HepG2 (cell line): Measurements from ENCODE around the gene HSD17B8. TPM values are rescaled to one million over a fixed set of nuclear protein-coding genes. Genes with fewer than 3 reads are reported as not detected.

ENCODE experiments used
- ATAC-seq: fragments of 200-7000 bp; cut with Tn5 transposase; 3 replicates; pipeline ENCODE4 v1.9.1; 2020; ENCODE audit warnings: mild to moderate bottlenecking, moderate library complexity
- BruUV-seq: library from RNA; stranded (reverse); fragments of 400-500 nt; replicated peaks from 2 replicates; lab custom pipeline; 2021; lab: Mats Ljungman, UMichigan
- CTCF ChIA-PET: fragments of 300-600 bp; formaldehyde crosslinking; extraction: SDS; loops from one replicate; lab custom pipeline; 2021; ENCODE audit warnings: low total read pairs, inconsistent platforms, low intra/inter-chr PET ratio; lab: Yijun Ruan, JAX
- POLR2A ChIA-PET: fragments of 350-600 bp; sonication (Branson Sonifier 250); formaldehyde crosslinking; loops from one replicate; lab custom pipeline; 2020; ENCODE audit warnings: antibody characterized with exemption, inconsistent platforms; lab: Yijun Ruan, JAX
- DNase-seq: peaks from one replicate; pipeline ENCODE4 v3.0.0-alpha.2; 2015; ENCODE audit warnings: low spot score
- FAIRE-seq: peaks from 3 replicates; lab custom pipeline; 2011; peaks lifted over from hg19 to GRCh38; lab: Jason Lieb, UNC
- H2AFZ ChIP-seq: one replicate; pipeline ENCODE4 v1.6.1; 2011; ENCODE audit warnings: low read length, inconsistent platforms
- H3K27ac ChIP-seq: fragments of 300-600 bp; 3 replicates; pipeline ENCODE4 v1.8.0; 2011; ENCODE audit warnings: mixed run types, mild to moderate bottlenecking, mixed read lengths, low read length, inconsistent platforms; ENCODE audit not compliant: insufficient read depth; ENCODE audit errors: extremely low read length
- H3K27me3 ChIP-seq, 2 experiments: fragments of 200-600 bp in 1 of 2; 2 replicates in 1 of 2; 3 replicates in 1 of 2; pipeline versions ENCODE4 v1.6.0 to v1.8.0; 2011; ENCODE audit warnings: low read length in 2 of 2, mild to moderate bottlenecking in 2 of 2, moderate library complexity in 2 of 2, inconsistent platforms in 1 of 2; ENCODE audit not compliant: insufficient read depth in 2 of 2, control insufficient read depth in 1 of 2
- H3K36me3 ChIP-seq, 2 experiments: fragments of 200-600 bp in 1 of 2; replicated peaks in 1 of 2; 2 replicates in 1 of 2; 3 replicates in 1 of 2; pipeline versions ENCODE4 v1.5.1 to v1.8.0; 2011; ENCODE audit warnings: low read length in 2 of 2, inconsistent platforms in 1 of 2; ENCODE audit not compliant: insufficient read depth in 2 of 2, control insufficient read depth in 1 of 2
- H3K4me1 ChIP-seq: 2 replicates; pipeline ENCODE4 v1.5.1; 2012; ENCODE audit warnings: low read length, inconsistent platforms; ENCODE audit not compliant: insufficient read depth
- H3K4me2 ChIP-seq: 2 replicates; pipeline ENCODE4 v1.6.0; 2011; ENCODE audit warnings: low read depth, low read length, inconsistent platforms
- H3K4me3 ChIP-seq, 3 experiments: fragments of 200-600 bp in 1 of 3; sonication (generic), shearing (Covaris generic) in 1 of 3; replicated peaks in 1 of 3; 2 replicates each; pipeline ENCODE4 v1.5.1; 2011 to 2016; ENCODE audit warnings: low read length in 3 of 3, inconsistent platforms in 2 of 3, low read depth in 2 of 3, mild to moderate bottlenecking in 2 of 3, control low read depth in 1 of 3, mixed read lengths in 1 of 3; ENCODE audit not compliant: insufficient read depth in 1 of 3
- H3K79me2 ChIP-seq: one replicate; pipeline ENCODE4 v1.6.1; 2011; ENCODE audit warnings: low read length, inconsistent platforms; ENCODE audit not compliant: insufficient read depth
- H3K9ac ChIP-seq: 2 replicates; pipeline ENCODE4 v1.6.0; 2011; ENCODE audit warnings: mild to moderate bottlenecking, low read depth, low read length, inconsistent platforms; ENCODE audit not compliant: insufficient read depth
- H3K9me3 ChIP-seq: 2 replicates; pipeline ENCODE4 v1.5.1; 2012; ENCODE audit warnings: mild to moderate bottlenecking, low read length
- H4K20me1 ChIP-seq: 2 replicates; pipeline ENCODE4 v1.6.0; 2011; ENCODE audit warnings: inconsistent platforms, mild to moderate bottlenecking, low read length, moderate library complexity; ENCODE audit not compliant: insufficient read depth
- AKAP8 ChIP-seq: sonication (generic); formaldehyde crosslinking; IDR thresholded peaks from 2 replicates; pipeline ENCODE4 v1.5.1; 2020; ENCODE audit warnings: mild to moderate bottlenecking, missing genetic modification reagents
- CBX2 ChIP-seq, 2 experiments: fragments of 200-600 bp in 1 of 2; sonication (generic); formaldehyde crosslinking in 1 of 2; IDR thresholded peaks; 2 replicates each; pipeline versions ENCODE4 v1.7.0 to v1.8.1; 2018 to 2022; ENCODE audit warnings: low read depth in 2 of 2, low read length in 1 of 2, mild to moderate bottlenecking in 1 of 2, missing genetic modification reagents in 1 of 2
- DNMT3B ChIP-seq: conservative IDR thresholded peaks from 2 replicates; pipeline ENCODE4 v1.6.1; 2016; ENCODE audit warnings: missing biosample characterization, control low read depth
- ETV5 ChIP-seq: IDR thresholded peaks from 2 replicates; pipeline ENCODE4 v1.6.1; 2018; ENCODE audit warnings: missing biosample characterization, missing genetic modification reagents, inconsistent platforms, borderline replicate concordance
- FOXP1 ChIP-seq, 2 experiments: fragments of 450-650 bp in 1 of 2; IDR thresholded peaks; 2 replicates each; pipeline ENCODE4 v1.6.1; 2017 to 2018; ENCODE audit warnings: antibody characterized with exemption in 1 of 2
- KLF11 ChIP-seq: IDR thresholded peaks from 2 replicates; pipeline ENCODE4 v1.6.1; 2016; ENCODE audit warnings: missing compliant biosample characterization
- POLR2AphosphoS5 ChIP-seq: IDR thresholded peaks from 2 replicates; pipeline ENCODE4 v1.6.1; 2012; ENCODE audit warnings: low read depth, low read length
- YEATS2 ChIP-seq: sonication (generic); formaldehyde crosslinking; IDR thresholded peaks from 2 replicates; pipeline ENCODE4 v1.4.0; 2020; ENCODE audit warnings: missing genetic modification reagents, borderline replicate concordance
- ZKSCAN1 ChIP-seq: fragments of 150-350 bp; IDR thresholded peaks from 2 replicates; pipeline ENCODE4 v1.6.1; 2014; ENCODE audit warnings: low read length
- ZKSCAN5 ChIP-seq: sonication (generic); formaldehyde crosslinking; IDR thresholded peaks from 2 replicates; pipeline ENCODE4 v1.5.1; 2020; ENCODE audit warnings: mild to moderate bottlenecking, missing genetic modification reagents
- ZNF12 ChIP-seq: sonication (generic); formaldehyde crosslinking; IDR thresholded peaks from 2 replicates; pipeline ENCODE4 v1.5.0; 2020; ENCODE audit warnings: missing genetic modification reagents
- ZNF598 ChIP-seq: sonication (generic); formaldehyde crosslinking; IDR thresholded peaks from 2 replicates; pipeline ENCODE4 v1.5.1; 2020; ENCODE audit warnings: mild to moderate bottlenecking, missing genetic modification reagents, borderline replicate concordance
- ZNF782 ChIP-seq: sonication (generic); formaldehyde crosslinking; IDR thresholded peaks from 2 replicates; pipeline ENCODE4 v1.4.0; 2020; ENCODE audit warnings: missing genetic modification reagents, mild to moderate bottlenecking, borderline replicate concordance
- ZNF790 ChIP-seq: sonication (generic); formaldehyde crosslinking; IDR thresholded peaks from 2 replicates; pipeline ENCODE4 v1.8.0; 2022; ENCODE audit warnings: missing genetic modification reagents, mild to moderate bottlenecking, borderline replicate concordance
- WGBS: methylation state at CpG from one replicate; pipeline ENCODE4 v1.1.6; 2017; ENCODE audit warnings: low lambda C conversion rate; 5-methylcytosine and 5-hydroxymethylcytosine counted together
- in situ Hi-C: cut with HindIII; loops from 2 replicates; pipeline ENCODE4 v1.10.0; 2017; ENCODE audit warnings: low pct_unique_long_range_greater_than_20kb; ENCODE audit not compliant: extremely low pct_ligation_motif_present
- intact Hi-C: fragments of 100-400 bp; cut with micrococcal nuclease; formaldehyde crosslinking; loops from one replicate; pipeline ENCODE4 v1.10.0; 2022; ENCODE audit not compliant: unreplicated experiment
- polyA plus RNA-seq, 8 experiments: library from polyadenylated mRNA; depleted of rRNA in 3 of 8; stranded (reverse) in 7 of 8; unstranded in 1 of 8; fragments of >200 nt; fragmentation: Illumina TruSeq in 4 of 8; extraction: Trizol in 4 of 8; gene quantifications; 2 replicates each; pipeline versions ENCODE4 v1.2.1 to v1.2.3, GENCODE V29; 2011 to 2016; ENCODE audit warnings: low read depth in 4 of 8, missing spikeins in 1 of 8, mixed read lengths in 1 of 8; ENCODE audit not compliant: insufficient read depth in 1 of 8
- total RNA-seq, 5 experiments: library from RNA; depleted of rRNA; stranded (reverse); fragments of >200 nt; fragmentation: Illumina TruSeq; extraction: Trizol; gene quantifications; 2 replicates each; pipeline ENCODE4 v1.2.3, GENCODE V29; 2016; ENCODE audit warnings: low read depth in 1 of 5
- TF ChIP-seq, protein P1 (sequence below): sonication (generic); formaldehyde crosslinking; IDR thresholded peaks from 2 replicates; pipeline ENCODE4 v1.4.0; 2020; ENCODE audit warnings: missing genetic modification reagents, borderline replicate concordance
- TF ChIP-seq, protein P2 (sequence below): IDR thresholded peaks from 2 replicates; pipeline ENCODE4 v1.6.1; 2016; ENCODE audit warnings: mild to moderate bottlenecking, missing biosample characterization, missing genetic modification reagents
- TF ChIP-seq, protein P3 (sequence below): sonication (generic); formaldehyde crosslinking; IDR thresholded peaks from 2 replicates; pipeline ENCODE4 v1.4.0; 2020; ENCODE audit warnings: missing genetic modification reagents, mild to moderate bottlenecking, borderline replicate concordance

HSD17B8 gene
- total and polyA plus RNA-seq, 2 of the 13 experiments (the other 11 are each of a cell fraction or from before 2014, with no cell fraction given), result 12.6 to 20.1 TPM

DNA sequence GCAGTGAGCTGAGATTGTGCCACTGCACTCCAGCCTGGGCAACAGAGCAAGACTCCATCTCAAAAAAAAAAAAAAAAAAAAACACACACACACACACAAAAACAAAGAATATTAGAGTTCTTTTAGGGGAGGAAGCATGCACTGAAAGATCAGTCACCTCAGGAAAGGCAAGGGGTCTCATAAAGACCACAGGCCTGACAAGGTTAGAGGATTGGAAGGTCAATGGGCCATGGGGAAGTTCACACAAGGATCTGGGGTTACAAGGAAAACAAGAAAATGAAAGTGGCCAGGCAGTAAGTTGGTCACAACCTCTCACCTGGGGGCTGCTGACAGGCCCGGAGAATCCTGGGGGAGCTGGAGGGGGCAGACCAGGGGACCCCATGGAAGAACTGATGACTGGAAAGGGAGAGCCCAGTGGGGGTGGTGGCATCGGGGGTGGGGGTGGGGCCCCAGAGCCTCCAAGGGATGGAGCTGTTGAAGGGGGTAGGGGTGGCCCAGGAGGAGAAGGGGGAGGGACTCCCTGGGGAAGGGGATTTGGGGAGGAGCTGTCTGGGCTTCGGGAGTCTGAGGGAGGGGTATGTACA, 5.5 kb upstream of the HSD17B8 start (continued):
- no peak for TF ChIP-seq AKAP8

DNA sequence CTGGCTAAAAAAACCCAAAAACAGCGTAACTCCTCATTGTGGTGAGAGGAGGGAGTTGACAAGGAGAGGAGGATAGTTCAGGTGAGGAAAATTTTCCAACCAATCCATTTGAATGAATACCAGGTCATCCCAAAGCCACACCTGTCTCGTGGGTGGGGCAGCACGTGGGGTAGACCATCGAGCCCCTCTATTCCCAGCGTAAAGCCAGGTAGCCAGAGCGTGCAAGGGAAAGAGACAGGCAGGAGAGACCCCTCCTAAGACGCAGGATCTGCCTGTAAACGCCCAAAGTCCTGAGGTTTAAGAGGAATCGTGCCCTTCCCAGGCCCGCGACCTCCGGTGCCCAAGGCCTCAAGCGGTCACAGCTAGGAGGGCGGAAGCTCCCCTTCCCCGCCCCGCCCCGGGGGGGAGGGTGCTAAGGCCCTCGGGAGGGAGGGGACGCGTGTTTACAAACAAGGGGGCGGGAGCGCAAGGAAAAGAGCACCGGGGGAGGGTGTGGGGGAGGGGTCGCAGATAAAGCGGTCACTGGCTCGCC, 4.7 kb upstream of the HSD17B8 start:
- H3K4me2 ChIP-seq, result peak overlapping the region; percentile 98
- FAIRE-seq, result no peak
- peaks cover 0 to 4% of the 10 kb centered on the region in 2 experiments; a peak in 1 of 5 replicates for H3K27me3 ChIP-seq
- peak overlapping the region; percentile 99 for H3K27ac ChIP-seq
- BruUV-seq, result TSS peak; percentile 54
- H3K4me1 ChIP-seq, result peaks cover 59% of the 10 kb centered on the region
- H3K9ac ChIP-seq, result peak overlapping the region; percentile 99
- in situ Hi-C loops, result loop anchor here (5.0 to 10.0 kb wide), 3 partner anchors 48 to 215 kb away; partner anchors contain the start of genes CUTA, PHF1 and RGL2
- no peaks in the 10 kb centered on the region for H3K9me3 ChIP-seq
- ATAC-seq, result peak; percentile 35
- intact Hi-C loops, result loop anchor here (1.0 to 5.0 kb wide), 4 partner anchors 49 to 227 kb away; partner anchors contain the start of gene KIFC1
- DNase-seq, result peak; percentile 88
- peaks cover 29% of the 10 kb centered on the region for H4K20me1 ChIP-seq
- peaks cover 25 to 49% of the 10 kb centered on the region in 2 experiments for H3K36me3 ChIP-seq
- H2AFZ ChIP-seq, result no peak overlapping the region
- POLR2A ChIA-PET, result interaction anchor here (0.7 to 4.1 kb wide), 20 partner anchors 8 to 1004 kb away, joined by 3 to 69 read pairs (median 6); partner anchors contain the start of genes B3GALT4, BRD2, PFDN6 and RGL2
- 3% methylated on average over 17 of the region's 26 CpGs for WGBS
- H3K79me2 ChIP-seq, result peaks cover 38% of the 10 kb centered on the region
- CTCF ChIA-PET, result no interaction called here
- peak overlapping the region; percentile 87 to 93 (median 93) for H3K4me3 ChIP-seq
- peak; percentile 2; the same call in 1 of the 2 replicates for TF ChIP-seq YEATS2 (CRISPR knock-in tag)
- 0 out of 2 replicates have a peak, but pooled peaks have one; percentile 2 for TF ChIP-seq KLF11 (CRISPR knock-in tag)
- TF ChIP-seq ZNF598 (CRISPR knock-in tag), result peak; percentile 62; the same call in 1 of the 2 replicates
- no peak for TF ChIP-seq ZNF12 (CRISPR knock-in tag)
- no peak for TF ChIP-seq CBX2 (IDR thresholded peaks at IDR 0.05; ENCODE audit: low read depth, low read length)
- no peak for TF ChIP-seq CBX2 (CRISPR knock-in tag; IDR thresholded peaks at IDR 0.05; ENCODE audit: low read depth)
- TF ChIP-seq, protein P1, sequence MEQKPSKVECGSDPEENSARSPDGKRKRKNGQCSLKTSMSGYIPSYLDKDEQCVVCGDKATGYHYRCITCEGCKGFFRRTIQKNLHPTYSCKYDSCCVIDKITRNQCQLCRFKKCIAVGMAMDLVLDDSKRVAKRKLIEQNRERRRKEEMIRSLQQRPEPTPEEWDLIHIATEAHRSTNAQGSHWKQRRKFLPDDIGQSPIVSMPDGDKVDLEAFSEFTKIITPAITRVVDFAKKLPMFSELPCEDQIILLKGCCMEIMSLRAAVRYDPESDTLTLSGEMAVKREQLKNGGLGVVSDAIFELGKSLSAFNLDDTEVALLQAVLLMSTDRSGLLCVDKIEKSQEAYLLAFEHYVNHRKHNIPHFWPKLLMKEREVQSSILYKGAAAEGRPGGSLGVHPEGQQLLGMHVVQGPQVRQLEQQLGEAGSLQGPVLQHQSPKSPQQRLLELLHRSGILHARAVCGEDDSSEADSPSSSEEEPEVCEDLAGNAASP (CRISPR knock-in tag), result peak; percentile 58; the same call in 1 of the 2 replicates
- 0 out of 2 replicates have a peak, but pooled peaks have one; percentile 57 for TF ChIP-seq DNMT3B (CRISPR knock-in tag)
- TF ChIP-seq, protein P2, sequence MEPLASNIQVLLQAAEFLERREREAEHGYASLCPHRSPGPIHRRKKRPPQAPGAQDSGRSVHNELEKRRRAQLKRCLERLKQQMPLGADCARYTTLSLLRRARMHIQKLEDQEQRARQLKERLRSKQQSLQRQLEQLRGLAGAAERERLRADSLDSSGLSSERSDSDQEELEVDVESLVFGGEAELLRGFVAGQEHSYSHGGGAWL (CRISPR knock-in tag), result peak; percentile 62
- TF ChIP-seq, protein P3, sequence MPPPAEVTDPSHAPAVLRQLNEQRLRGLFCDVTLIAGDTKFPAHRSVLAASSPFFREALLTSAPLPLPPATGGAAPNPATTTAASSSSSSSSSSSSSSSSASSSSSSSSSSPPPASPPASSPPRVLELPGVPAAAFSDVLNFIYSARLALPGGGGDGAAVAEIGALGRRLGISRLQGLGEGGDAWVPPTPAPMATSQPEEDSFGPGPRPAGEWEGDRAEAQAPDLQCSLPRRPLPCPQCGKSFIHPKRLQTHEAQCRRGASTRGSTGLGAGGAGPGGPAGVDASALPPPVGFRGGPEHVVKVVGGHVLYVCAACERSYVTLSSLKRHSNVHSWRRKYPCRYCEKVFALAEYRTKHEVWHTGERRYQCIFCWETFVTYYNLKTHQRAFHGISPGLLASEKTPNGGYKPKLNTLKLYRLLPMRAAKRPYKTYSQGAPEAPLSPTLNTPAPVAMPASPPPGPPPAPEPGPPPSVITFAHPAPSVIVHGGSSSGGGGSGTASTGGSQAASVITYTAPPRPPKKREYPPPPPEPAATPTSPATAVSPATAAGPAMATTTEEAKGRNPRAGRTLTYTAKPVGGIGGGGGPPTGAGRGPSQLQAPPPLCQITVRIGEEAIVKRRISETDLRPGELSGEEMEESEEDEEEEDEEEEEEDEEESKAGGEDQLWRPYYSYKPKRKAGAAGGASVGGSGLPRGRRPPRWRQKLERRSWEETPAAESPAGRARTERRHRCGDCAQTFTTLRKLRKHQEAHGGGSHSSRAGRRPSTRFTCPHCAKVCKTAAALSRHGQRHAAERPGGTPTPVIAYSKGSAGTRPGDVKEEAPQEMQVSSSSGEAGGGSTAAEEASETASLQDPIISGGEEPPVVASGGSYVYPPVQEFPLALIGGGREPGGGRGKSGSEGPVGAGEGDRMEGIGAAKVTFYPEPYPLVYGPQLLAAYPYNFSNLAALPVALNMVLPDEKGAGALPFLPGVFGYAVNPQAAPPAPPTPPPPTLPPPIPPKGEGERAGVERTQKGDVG (CRISPR knock-in tag), result no peak
- TF ChIP-seq ZNF782 (CRISPR knock-in tag), result peak; percentile 66; the same call in 1 of the 2 replicates
- no peak for TF ChIP-seq ZKSCAN1
- TF ChIP-seq ETV5, result peak; percentile 86
- peak; percentile 47 for TF ChIP-seq POLR2AphosphoS5
- TF ChIP-seq ZKSCAN5, result 0 out of 2 replicates have a peak, but pooled peaks have one; percentile 35
- TF ChIP-seq FOXP1 (IDR thresholded peaks at IDR 0.05), result peak; percentile 98
- TF ChIP-seq FOXP1 (CRISPR knock-in tag; IDR thresholded peaks at IDR 0.05), result peak; percentile 99
- TF ChIP-seq ZNF790 (CRISPR knock-in tag), result no peak
